Fibroblast of mammary gland (primary cell): ENCODE measurements around the gene GAP43.
A peak's percentile ranks its signal among the peaks of the same experiment; 100 is the strongest.

Source experiments
- DNase-seq: peaks from one replicate; pipeline ENCODE4 v3.0.0-alpha.2; 2010; ENCODE audit warnings: low read depth
- H3K4me3 ChIP-seq: 2 replicates; pipeline ENCODE4 v1.5.1; 2011; ENCODE audit warnings: low read depth, mild to moderate bottlenecking, low read length, moderate library complexity; ENCODE audit not compliant: control insufficient read depth
- TF ChIP-seq, protein P1 (sequence below): conservative IDR thresholded peaks from 2 replicates; pipeline ENCODE4 v1.5.1; 2011; ENCODE audit warnings: low read depth, low read length, inconsistent platforms; ENCODE audit not compliant: control insufficient read depth, insufficient read depth

Gene GAP43

DNA sequence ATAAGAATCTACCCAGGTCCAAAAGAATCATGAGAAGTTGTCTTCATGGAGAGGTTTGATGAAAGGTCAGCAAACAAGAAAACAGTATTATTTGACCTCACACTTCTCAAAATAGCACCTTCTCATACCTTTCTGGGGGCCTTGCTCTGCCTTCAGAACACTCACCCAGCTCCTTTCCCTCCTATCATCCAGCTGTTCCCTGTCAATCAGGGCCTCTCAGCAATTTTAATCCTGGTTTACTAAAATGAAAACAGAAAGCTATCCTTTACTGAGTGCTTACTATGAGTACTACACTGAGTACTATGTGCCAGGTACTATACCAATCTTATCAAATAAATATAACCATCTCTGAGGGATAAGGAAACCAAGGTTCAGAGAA lies 138.6 kb downstream of the GAP43 start:
- DNase-seq = no peak

GRCh38 chr3:115766587-115767482 lies 143.5 kb downstream of the GAP43 start:
- H3K4me3 ChIP-seq = no peak overlapping the region
- TF ChIP-seq, protein P1, sequence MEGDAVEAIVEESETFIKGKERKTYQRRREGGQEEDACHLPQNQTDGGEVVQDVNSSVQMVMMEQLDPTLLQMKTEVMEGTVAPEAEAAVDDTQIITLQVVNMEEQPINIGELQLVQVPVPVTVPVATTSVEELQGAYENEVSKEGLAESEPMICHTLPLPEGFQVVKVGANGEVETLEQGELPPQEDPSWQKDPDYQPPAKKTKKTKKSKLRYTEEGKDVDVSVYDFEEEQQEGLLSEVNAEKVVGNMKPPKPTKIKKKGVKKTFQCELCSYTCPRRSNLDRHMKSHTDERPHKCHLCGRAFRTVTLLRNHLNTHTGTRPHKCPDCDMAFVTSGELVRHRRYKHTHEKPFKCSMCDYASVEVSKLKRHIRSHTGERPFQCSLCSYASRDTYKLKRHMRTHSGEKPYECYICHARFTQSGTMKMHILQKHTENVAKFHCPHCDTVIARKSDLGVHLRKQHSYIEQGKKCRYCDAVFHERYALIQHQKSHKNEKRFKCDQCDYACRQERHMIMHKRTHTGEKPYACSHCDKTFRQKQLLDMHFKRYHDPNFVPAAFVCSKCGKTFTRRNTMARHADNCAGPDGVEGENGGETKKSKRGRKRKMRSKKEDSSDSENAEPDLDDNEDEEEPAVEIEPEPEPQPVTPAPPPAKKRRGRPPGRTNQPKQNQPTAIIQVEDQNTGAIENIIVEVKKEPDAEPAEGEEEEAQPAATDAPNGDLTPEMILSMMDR = no peak
- peak; percentile 60 for DNase-seq

More for the DNA sequence above, 138.6 kb downstream of the GAP43 start:
- no peak overlapping the region for H3K4me3 ChIP-seq
- TF ChIP-seq, protein P1 = no peak

- no peak overlapping the region for H3K4me3 ChIP-seq
- TF ChIP-seq, protein P1 = no peak
- DNase-seq = no peak
These were observed 145.4 kb downstream of the GAP43 start for GRCh38 chr3:115768661-115769060.
